ENCODE results near the gene MED23. TPM values are rescaled to one million over a fixed set of nuclear protein-coding genes. Genes with fewer than 3 reads are reported as not detected.

MED23 gene
- total and polyA plus RNA-seq, 9 of the 15 experiments (the other 6 are each of a cell fraction or from before 2014, with no cell fraction given): 13.7 to 61.2 (median 27.2) TPM

GRCh38 chr6:131646249-131646670 lies 18.2 kb upstream of the MED23 start (continued):
- TF ChIP-seq SRSF9 (IDR thresholded peaks at IDR 0.05; ENCODE audit: borderline replicate concordance, low read depth, low read length) (no peak), CTBP1 (IDR thresholded peaks at IDR 0.05; ENCODE audit: borderline replicate concordance) (peak; percentile 44; the same call in 1 of the 2 replicates), ZNF695 (CRISPR knock-in tag; IDR thresholded peaks at IDR 0.05) (no peak), LARP7 (IDR thresholded peaks at IDR 0.05) (0 out of 2 replicates have a peak, but pooled peaks have one; percentile 77), HMG20A (CRISPR knock-in tag; conservative IDR thresholded peaks at IDR 0.05) (no peak), ZNF124 (CRISPR knock-in tag; IDR thresholded peaks at IDR 0.05) (no peak), PHF21A (IDR thresholded peaks at IDR 0.05; ENCODE audit: borderline replicate concordance, low read depth) (no peak), NFIX (CRISPR knock-in tag; IDR thresholded peaks at IDR 0.05; ENCODE audit: low read depth) (no peak), MNT (conservative IDR thresholded peaks at IDR 0.05) (peak in 1 of 2 experiments; percentile 26; a peak in 1 of 4 replicates), ZNF75A (CRISPR knock-in tag; IDR thresholded peaks at IDR 0.05) (no peak), MCM7 (IDR thresholded peaks at IDR 0.05) (no peak), ZBTB43 (CRISPR knock-in tag; IDR thresholded peaks at IDR 0.05) (no peak), KAT8 (IDR thresholded peaks at IDR 0.05; ENCODE audit: low read depth) (no peak), ATF7 (IDR thresholded peaks at IDR 0.05) (no peak), TRIM25 (IDR thresholded peaks at IDR 0.05; ENCODE audit: borderline replicate concordance) (0 out of 2 replicates have a peak, but pooled peaks have one; percentile 24), ETV6 (IDR thresholded peaks at IDR 0.05; ENCODE audit: borderline replicate concordance in 1 of 2, low read depth in 2 of 2, low read length in 1 of 2) (no peak), ETV6 (CRISPR knock-in tag; IDR thresholded peaks at IDR 0.05; ENCODE audit: borderline replicate concordance) (no peak), FOSL1 (tag; conservative IDR thresholded peaks at IDR 0.05) (peak; percentile 30; the same call in 1 of the 2 replicates), BMI1 (IDR thresholded peaks at IDR 0.05; ENCODE audit: low read length) (no peak), AFF4 (CRISPR knock-in tag; IDR thresholded peaks at IDR 0.05) (no peak), SREBF2 (CRISPR knock-in tag; IDR thresholded peaks at IDR 0.05) (no peak), TAF15 (IDR thresholded peaks at IDR 0.05; ENCODE audit: low read depth, low read length) (no peak)
